ENCODE data around the gene UGDH. TPM values are rescaled to one million over a fixed set of nuclear protein-coding genes. Genes with fewer than 3 reads are reported as not detected.

Gene UGDH
- polyA plus RNA-seq, 2 of the 4 experiments (the other 2 are of a cell fraction): 610 to 691 TPM

GRCh38 chr4:39458505-39459300 lies 68.5 kb downstream of the UGDH start, which contains the start of the genes LIAS and RPL9 (continued):
- TF ChIP-seq ELK1 (IDR thresholded peaks at IDR 0.05; ENCODE audit: low read depth, low read length): no peak
- TF ChIP-seq EP300 (IDR thresholded peaks at IDR 0.05): no peak
- no peak for TF ChIP-seq HOXB13 (CRISPR knock-in tag; IDR thresholded peaks at IDR 0.05; ENCODE audit: low read depth)
- TF ChIP-seq TFCP2L1 (CRISPR knock-in tag; IDR thresholded peaks at IDR 0.05): no peak
- TF ChIP-seq MAZ (IDR thresholded peaks at IDR 0.05; ENCODE audit: borderline replicate concordance, low read depth, low read length): peak; percentile 81; the same call in 1 of the 2 replicates
- no peak for TF ChIP-seq USF2 (IDR thresholded peaks at IDR 0.05)
- no peak for TF ChIP-seq MYC (IDR thresholded peaks at IDR 0.05; ENCODE audit: borderline replicate concordance, low read length)
- TF ChIP-seq CBX2 (IDR thresholded peaks at IDR 0.05; ENCODE audit: borderline replicate concordance, low read depth): no peak
- TF ChIP-seq PHF8 (IDR thresholded peaks at IDR 0.05; ENCODE audit: borderline replicate concordance, low read depth): peak; percentile 73; the same call in 1 of the 2 replicates
- TF ChIP-seq RNF2 (IDR thresholded peaks at IDR 0.05; ENCODE audit: borderline replicate concordance, low read depth): no peak
- peak in 1 of 2 experiments; percentile 50; a peak in 1 of 4 replicates for TF ChIP-seq CEBPB (IDR thresholded peaks at IDR 0.05)
- no peak for TF ChIP-seq KDM1A (IDR thresholded peaks at IDR 0.05; ENCODE audit: low read depth)
- no peak for TF ChIP-seq E2F6 (IDR thresholded peaks at IDR 0.05; ENCODE audit: borderline replicate concordance, low read depth)
- no peak for TF ChIP-seq EHF (CRISPR knock-in tag; IDR thresholded peaks at IDR 0.05)
- no peak for TF ChIP-seq EHMT2 (IDR thresholded peaks at IDR 0.05; ENCODE audit: low read depth)
- no peak; the same call in 1 of the 2 replicates for TF ChIP-seq GATA3 (IDR thresholded peaks at IDR 0.05; ENCODE audit: borderline replicate concordance)
- TF ChIP-seq NFE2L2 (conservative IDR thresholded peaks at IDR 0.05; ENCODE audit: low read length): no peak
- TF ChIP-seq ZFP36 (IDR thresholded peaks at IDR 0.05; ENCODE audit: borderline replicate concordance, partially characterized antibody): no peak
- no peak for TF ChIP-seq CHD4 (IDR thresholded peaks at IDR 0.05; ENCODE audit: borderline replicate concordance)
- TF ChIP-seq CHD2 (IDR thresholded peaks at IDR 0.05; ENCODE audit: low read length, partially characterized antibody): no peak
- no peak for TF ChIP-seq FOXS1 (CRISPR knock-in tag; IDR thresholded peaks at IDR 0.05)
- TF ChIP-seq RFX5 (IDR thresholded peaks at IDR 0.05): peak; percentile 56; the same call in 1 of the 2 replicates
- no peak for TF ChIP-seq NPAS2 (CRISPR knock-in tag; IDR thresholded peaks at IDR 0.05; ENCODE audit: borderline replicate concordance)
- no peak for TF ChIP-seq TP53 (CRISPR knock-in tag; IDR thresholded peaks at IDR 0.05)
- no peak for TF ChIP-seq BHLHE40 (IDR thresholded peaks at IDR 0.05; ENCODE audit: low read depth, low read length)
- TF ChIP-seq CTCF (IDR thresholded peaks at IDR 0.05): no peak
- TF ChIP-seq PBX3 (IDR thresholded peaks at IDR 0.05): no peak
- TF ChIP-seq REST (IDR thresholded peaks at IDR 0.05): no peak
- no peak for TF ChIP-seq SREBF2 (IDR thresholded peaks at IDR 0.05)
- no peak for TF ChIP-seq RAD21 (conservative IDR thresholded peaks at IDR 0.05 in 1 of 2, IDR thresholded peaks at IDR 0.05 in 1 of 2)
- TF ChIP-seq POLR2A (IDR thresholded peaks at IDR 0.05; ENCODE audit: low read length): peak; percentile 78
- no peak for TF ChIP-seq HDAC2 (IDR thresholded peaks at IDR 0.05)
